ENCODE data around the gene FTO. TPM values are rescaled to one million over a fixed set of nuclear protein-coding genes. Genes with fewer than 3 reads are reported as not detected.

Gene FTO
- total RNA-seq, 2 donors from 2014 or later, result 47.5 to 50.4 TPM

DNA sequence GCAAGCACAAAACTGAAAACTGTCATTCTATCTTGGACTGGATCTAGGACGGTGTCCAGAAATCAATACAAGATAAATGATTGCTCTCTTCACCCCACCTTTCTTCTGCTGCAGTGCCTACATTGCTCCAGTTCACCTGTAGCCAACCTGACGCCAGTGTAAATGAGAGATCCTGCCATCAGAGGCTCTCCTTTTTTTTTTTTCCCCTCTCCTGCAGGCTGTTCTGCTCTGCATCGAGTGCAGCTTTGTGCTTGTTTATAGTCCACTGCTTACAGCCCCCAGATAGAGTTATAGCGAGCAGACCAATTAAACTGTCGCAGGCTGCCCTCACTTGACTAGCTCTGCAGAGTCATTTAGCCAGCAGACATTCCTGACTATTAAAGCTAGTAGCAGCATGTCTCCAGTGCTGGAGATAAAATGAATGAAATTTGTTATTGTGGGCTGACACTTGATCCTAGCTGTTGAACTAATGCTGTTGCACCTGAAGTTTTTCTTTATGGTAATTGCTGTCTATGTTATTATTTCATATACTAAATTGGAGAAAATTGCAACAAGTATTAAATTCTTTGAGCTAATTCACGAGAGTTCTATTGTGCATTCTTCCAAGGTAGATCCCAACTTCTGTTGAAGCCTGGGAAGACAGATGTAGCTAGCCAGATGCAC, 257.1 kb downstream of the FTO start:
- no peaks in the 10 kb centered on the region for H3K36me3 ChIP-seq (replicated peaks in 1 of 2; ENCODE audit: insufficient read depth in 1 of 2, low read depth in 2 of 2)
- DNase-seq (no peak), ATAC-seq (no peak)
- no peak overlapping the region for H3K4me3 ChIP-seq
- H3K4me1 ChIP-seq, result no peaks in the 10 kb centered on the region
- intact Hi-C loops (cut with DNase I), result no loop called here
- H3K27me3 ChIP-seq, result no peaks in the 10 kb centered on the region
- no peaks in the 10 kb centered on the region for H3K9me3 ChIP-seq
- H3K27ac ChIP-seq, result no peak overlapping the region
- WGBS, 2 donors, result 59 to 77% methylated on average over 6 of the region's 6 CpGs
- no peak for TF ChIP-seq POLR2A (IDR thresholded peaks at IDR 0.05)
- TF ChIP-seq CTCF (IDR thresholded peaks at IDR 0.05), result no peak

- Histone ChIP-seq H3K27me3 (no peaks in the 10 kb centered on the region), H3K4me1 (no peaks in the 10 kb centered on the region), H3K9me3 (no peaks in the 10 kb centered on the region), H3K27ac (no peak overlapping the region), H3K36me3 (replicated peaks in 1 of 2; ENCODE audit: insufficient read depth in 1 of 2, low read depth in 2 of 2) (no peaks in the 10 kb centered on the region), H3K4me3 (no peak overlapping the region)
- 85 to 95% methylated on average over 2 of the region's 2 CpGs for WGBS, 2 donors
- TF ChIP-seq POLR2A (IDR thresholded peaks at IDR 0.05), result no peak
- no peak for TF ChIP-seq CTCF (IDR thresholded peaks at IDR 0.05)
- DNase-seq (no peak), ATAC-seq (no peak)
- intact Hi-C loops (cut with DNase I), result no loop called here
These were observed 258.1 kb downstream of the FTO start for GRCh38 chr16:53962041-53962440.

GRCh38 chr16:53964145-53964790, 260.3 kb downstream of the FTO start:
- no peak for DNase-seq
- no peak for TF ChIP-seq POLR2A (IDR thresholded peaks at IDR 0.05)
- no peak for TF ChIP-seq CTCF (IDR thresholded peaks at IDR 0.05)
- H3K27ac ChIP-seq, result no peak overlapping the region
- no peak for ATAC-seq
- intact Hi-C loops (cut with DNase I), result no loop called here
- H3K36me3 ChIP-seq (replicated peaks in 1 of 2; ENCODE audit: insufficient read depth in 1 of 2, low read depth in 2 of 2), result no peaks in the 10 kb centered on the region
- H3K4me1 ChIP-seq, result no peaks in the 10 kb centered on the region
- no peaks in the 10 kb centered on the region for H3K27me3 ChIP-seq
- H3K9me3 ChIP-seq, result no peaks in the 10 kb centered on the region
- no peak overlapping the region for H3K4me3 ChIP-seq

DNA sequence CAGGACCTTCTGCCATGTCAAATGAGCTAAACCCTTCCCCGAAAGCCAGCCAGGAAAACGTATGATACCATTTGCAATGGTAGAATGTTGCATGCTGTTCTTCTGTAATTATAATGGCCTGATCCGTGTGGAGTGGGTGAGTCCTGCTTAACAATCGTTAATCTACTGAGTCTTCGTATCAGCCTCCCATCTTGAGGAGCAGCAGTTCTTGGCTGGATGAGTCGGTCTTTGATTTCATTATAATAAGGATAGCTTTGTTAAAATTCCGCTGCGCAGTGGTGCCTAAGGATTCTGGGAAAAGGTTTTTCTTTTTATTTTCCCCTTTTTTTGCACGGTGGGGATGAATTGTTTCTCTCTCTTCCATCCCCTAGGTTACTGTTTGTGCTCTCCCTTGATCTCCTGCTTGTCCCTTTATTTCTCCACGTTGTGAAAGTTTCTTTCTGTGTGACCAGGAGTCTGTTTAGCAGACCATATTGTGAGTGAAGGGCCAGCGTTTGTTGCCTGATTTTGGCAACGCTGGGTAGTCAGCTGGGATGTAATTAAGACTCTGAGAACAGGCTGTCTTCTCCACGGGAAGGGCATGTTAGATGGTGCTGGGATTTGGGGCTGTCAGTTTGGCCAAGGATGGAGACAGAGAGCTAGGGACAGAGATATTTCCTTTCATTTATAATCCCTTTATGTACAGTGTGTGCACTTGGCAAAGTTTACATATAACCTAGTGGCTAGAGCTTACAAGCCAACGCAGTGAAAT, 263.0 kb downstream of the FTO start:
- intact Hi-C loops (cut with DNase I), result no loop called here
- H3K4me3 ChIP-seq, result no peak overlapping the region
- WGBS, 2 donors, result 88 to 92% methylated on average over 14 of the region's 14 CpGs

More for the DNA sequence above, 263.0 kb downstream of the FTO start:
- H3K9me3 ChIP-seq, result no peaks in the 10 kb centered on the region
- DNase-seq (no peak), ATAC-seq (no peak)
- no peak overlapping the region for H3K27ac ChIP-seq
- H3K36me3 ChIP-seq (replicated peaks in 1 of 2; ENCODE audit: insufficient read depth in 1 of 2, low read depth in 2 of 2), result no peaks in the 10 kb centered on the region
- H3K4me1 ChIP-seq, result no peaks in the 10 kb centered on the region
- no peaks in the 10 kb centered on the region for H3K27me3 ChIP-seq
- TF ChIP-seq POLR2A (IDR thresholded peaks at IDR 0.05) (no peak), CTCF (IDR thresholded peaks at IDR 0.05) (no peak)
